Measurements from ENCODE around the gene DLGAP1.

DNA sequence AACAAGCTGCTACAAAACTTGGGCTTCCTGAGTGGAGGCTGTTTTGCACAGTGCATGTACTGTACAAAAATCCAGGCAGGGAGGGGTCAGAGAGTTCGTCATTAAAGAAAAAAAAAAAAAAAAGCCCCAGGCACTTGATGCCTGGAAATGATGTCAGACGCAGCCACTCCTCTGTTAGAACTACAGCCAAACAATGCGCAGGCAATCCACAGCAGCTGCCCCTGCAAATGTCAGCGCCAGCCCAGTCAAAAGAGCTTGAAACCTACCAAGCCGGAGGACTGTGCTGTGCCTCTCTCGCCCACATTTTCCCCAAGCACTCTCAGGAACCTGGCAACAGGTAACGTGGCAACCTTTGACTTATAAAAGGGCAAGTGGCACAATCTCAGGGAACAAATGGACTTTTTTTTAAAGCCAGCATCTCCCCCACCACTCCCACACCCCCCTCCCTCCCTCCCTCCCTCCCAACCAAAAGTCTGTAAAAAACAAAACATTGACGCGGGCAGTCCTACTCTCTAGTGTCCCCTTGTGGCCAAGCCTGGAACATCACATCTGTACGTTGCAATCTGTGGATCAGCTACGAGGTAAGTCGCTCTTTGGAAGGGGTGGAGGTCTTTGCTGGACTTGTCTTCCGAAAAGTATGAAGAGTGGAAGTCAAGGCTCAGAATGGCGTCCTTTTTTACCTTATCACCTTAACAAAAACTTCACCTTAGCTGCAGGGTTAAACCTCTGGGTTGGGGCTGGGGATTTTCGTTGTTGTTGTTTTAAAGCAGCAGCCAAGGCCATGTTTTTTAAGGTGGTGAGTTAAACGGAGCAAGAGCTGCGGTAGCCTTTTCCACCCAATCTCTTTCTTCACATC, 861.0 kb downstream of the DLGAP1 start:
- TF ChIP-seq POLR2A (IDR thresholded peaks at IDR 0.05): no peak
- TF ChIP-seq, protein P1, sequence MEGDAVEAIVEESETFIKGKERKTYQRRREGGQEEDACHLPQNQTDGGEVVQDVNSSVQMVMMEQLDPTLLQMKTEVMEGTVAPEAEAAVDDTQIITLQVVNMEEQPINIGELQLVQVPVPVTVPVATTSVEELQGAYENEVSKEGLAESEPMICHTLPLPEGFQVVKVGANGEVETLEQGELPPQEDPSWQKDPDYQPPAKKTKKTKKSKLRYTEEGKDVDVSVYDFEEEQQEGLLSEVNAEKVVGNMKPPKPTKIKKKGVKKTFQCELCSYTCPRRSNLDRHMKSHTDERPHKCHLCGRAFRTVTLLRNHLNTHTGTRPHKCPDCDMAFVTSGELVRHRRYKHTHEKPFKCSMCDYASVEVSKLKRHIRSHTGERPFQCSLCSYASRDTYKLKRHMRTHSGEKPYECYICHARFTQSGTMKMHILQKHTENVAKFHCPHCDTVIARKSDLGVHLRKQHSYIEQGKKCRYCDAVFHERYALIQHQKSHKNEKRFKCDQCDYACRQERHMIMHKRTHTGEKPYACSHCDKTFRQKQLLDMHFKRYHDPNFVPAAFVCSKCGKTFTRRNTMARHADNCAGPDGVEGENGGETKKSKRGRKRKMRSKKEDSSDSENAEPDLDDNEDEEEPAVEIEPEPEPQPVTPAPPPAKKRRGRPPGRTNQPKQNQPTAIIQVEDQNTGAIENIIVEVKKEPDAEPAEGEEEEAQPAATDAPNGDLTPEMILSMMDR (IDR thresholded peaks at IDR 0.05): peak; percentile 89 to 95 (median 94)

Data from breast epithelium (tissue), 3 donors.